Gastroesophageal sphincter (tissue), 3 donors: Measurements from ENCODE around the gene C1orf232.

Experiments
- POLR2A ChIP-seq, 2 donors: fragments of 450-650 bp; IDR thresholded peaks; one replicate each; pipeline ENCODE4 v1.6.1; 2017; ENCODE audit warnings: antibody characterized with exemption in 2 of 2, mild to moderate bottlenecking in 2 of 2, moderate library complexity in 1 of 2
- TF ChIP-seq, protein P1 (sequence below), 4 experiments: fragments of 200-600 bp in 2 of 4; fragments of 450-650 bp in 2 of 4; sonication (generic) in 1 of 4; IDR thresholded peaks; one replicate each; pipeline ENCODE4 v1.5.1; 2017 to 2019; ENCODE audit warnings: antibody characterized with exemption in 4 of 4, mild to moderate bottlenecking in 2 of 4, moderate library complexity in 2 of 4

- TF ChIP-seq, protein P1, sequence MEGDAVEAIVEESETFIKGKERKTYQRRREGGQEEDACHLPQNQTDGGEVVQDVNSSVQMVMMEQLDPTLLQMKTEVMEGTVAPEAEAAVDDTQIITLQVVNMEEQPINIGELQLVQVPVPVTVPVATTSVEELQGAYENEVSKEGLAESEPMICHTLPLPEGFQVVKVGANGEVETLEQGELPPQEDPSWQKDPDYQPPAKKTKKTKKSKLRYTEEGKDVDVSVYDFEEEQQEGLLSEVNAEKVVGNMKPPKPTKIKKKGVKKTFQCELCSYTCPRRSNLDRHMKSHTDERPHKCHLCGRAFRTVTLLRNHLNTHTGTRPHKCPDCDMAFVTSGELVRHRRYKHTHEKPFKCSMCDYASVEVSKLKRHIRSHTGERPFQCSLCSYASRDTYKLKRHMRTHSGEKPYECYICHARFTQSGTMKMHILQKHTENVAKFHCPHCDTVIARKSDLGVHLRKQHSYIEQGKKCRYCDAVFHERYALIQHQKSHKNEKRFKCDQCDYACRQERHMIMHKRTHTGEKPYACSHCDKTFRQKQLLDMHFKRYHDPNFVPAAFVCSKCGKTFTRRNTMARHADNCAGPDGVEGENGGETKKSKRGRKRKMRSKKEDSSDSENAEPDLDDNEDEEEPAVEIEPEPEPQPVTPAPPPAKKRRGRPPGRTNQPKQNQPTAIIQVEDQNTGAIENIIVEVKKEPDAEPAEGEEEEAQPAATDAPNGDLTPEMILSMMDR (IDR thresholded peaks at IDR 0.05): no peak
- TF ChIP-seq POLR2A (IDR thresholded peaks at IDR 0.05): no peak
Observed at GRCh38 chr1:26124418-26125331, 44.1 kb downstream of the C1orf232 start.
